OCI-LY7 (cell line): ENCODE results near the gene ANK3. TPM values are rescaled to one million over a fixed set of nuclear protein-coding genes. Genes with fewer than 3 reads are reported as not detected.
A peak's percentile ranks its signal among the peaks of the same experiment; 100 is the strongest.

Experiments used
- BruUV-seq: library from RNA; stranded (reverse); fragments of 400-500 nt; replicated peaks from 2 replicates; lab custom pipeline; 2021; lab: Mats Ljungman, UMichigan
- CTCF ChIA-PET: fragments of 300-600 bp; sonication (Branson Sonifier 250); formaldehyde crosslinking; loops from one replicate; lab custom pipeline; 2022; ENCODE audit warnings: antibody characterized with exemption; ENCODE audit not compliant: unreplicated experiment; lab: Charles Lee
- POLR2A ChIA-PET: fragments of 300-600 bp; sonication (Branson Sonifier 250); formaldehyde crosslinking; loops from one replicate; lab custom pipeline; 2022; ENCODE audit warnings: antibody characterized with exemption; lab: Charles Lee
- DNase-seq: peaks from one replicate; pipeline ENCODE4 v3.0.0-alpha.2; 2015; ENCODE audit warnings: low spot score
- H2AFZ ChIP-seq: fragments of 200-600 bp; sonication (generic), shearing (Covaris generic); 2 replicates; pipeline ENCODE4 v1.6.1; 2014; ENCODE audit warnings: mild to moderate bottlenecking, antibody characterized with exemption, low read length, moderate library complexity
- H3K27ac ChIP-seq: fragments of 200-600 bp; sonication (generic); 2 replicates; pipeline ENCODE4 v1.5.1; 2014; ENCODE audit warnings: mixed run types, low read depth, mild to moderate bottlenecking, moderate library complexity, low read length, inconsistent platforms; ENCODE audit not compliant: poor library complexity, severe bottlenecking
- H3K36me3 ChIP-seq: fragments of 200-600 bp; sonication (generic); 2 replicates; pipeline ENCODE4 v1.6.1; 2014; ENCODE audit warnings: mild to moderate bottlenecking, antibody characterized with exemption, low read length, moderate library complexity, mixed read lengths; ENCODE audit not compliant: insufficient read depth
- H3K4me1 ChIP-seq: fragments of 200-600 bp; sonication (generic); 2 replicates; pipeline ENCODE4 v1.5.1; 2014; ENCODE audit warnings: mild to moderate bottlenecking, low read length; ENCODE audit not compliant: insufficient read depth, poor library complexity, severe bottlenecking
- H3K4me2 ChIP-seq: fragments of 200-600 bp; sonication (generic); 2 replicates; pipeline ENCODE4 v1.6.1; 2014; ENCODE audit warnings: mild to moderate bottlenecking, low read length
- H3K4me3 ChIP-seq: fragments of 200-600 bp; sonication (generic); 2 replicates; pipeline ENCODE4 v1.5.1; 2014; ENCODE audit warnings: mild to moderate bottlenecking, low read depth, low read length; ENCODE audit not compliant: poor library complexity, severe bottlenecking
- H3K79me2 ChIP-seq: fragments of 200-600 bp; sonication (generic); 2 replicates; pipeline ENCODE4 v1.6.1; 2016; ENCODE audit warnings: low read depth, mild to moderate bottlenecking, low read length, moderate library complexity, mixed read lengths; ENCODE audit not compliant: insufficient read depth
- H3K9me2 ChIP-seq: fragments of 200-600 bp; sonication (generic); 2 replicates; pipeline ENCODE4 v1.6.1; 2016; ENCODE audit warnings: mild to moderate bottlenecking, low read length, mixed read lengths; ENCODE audit not compliant: insufficient read depth
- H3K9me3 ChIP-seq: fragments of 200-600 bp; sonication (generic); 2 replicates; pipeline ENCODE4 v1.6.1; 2014; ENCODE audit warnings: mild to moderate bottlenecking, mixed run types, low read length, mixed read lengths
- H4K20me1 ChIP-seq: fragments of 200-600 bp; sonication (generic); 2 replicates; pipeline ENCODE4 v1.6.1; 2014; ENCODE audit warnings: mild to moderate bottlenecking, antibody characterized with exemption, low read length, moderate library complexity, mixed read lengths; ENCODE audit not compliant: insufficient read depth
- CTCF ChIP-seq: fragments of 200-600 bp; sonication (generic); conservative IDR thresholded peaks from 2 replicates; pipeline ENCODE4 v1.5.1; 2014; ENCODE audit warnings: mild to moderate bottlenecking, antibody characterized with exemption, low read length, moderate library complexity, mixed read lengths
- EZH2phosphoT487 ChIP-seq: fragments of 200-600 bp; sonication (generic); IDR thresholded peaks from 2 replicates; pipeline ENCODE4 v1.6.1; 2018; ENCODE audit warnings: low read depth, borderline replicate concordance, mild to moderate bottlenecking, mixed run types, antibody characterized with exemption, low read length, moderate library complexity, mixed read lengths
- intact Hi-C: fragments of 100-400 bp; cut with micrococcal nuclease; formaldehyde crosslinking; loops from one replicate; pipeline ENCODE4 v1.10.0; 2022; ENCODE audit not compliant: unreplicated experiment
- total RNA-seq, 2 experiments: library from RNA; depleted of rRNA in 1 of 2; stranded (reverse); fragments of >200 nt in 1 of 2; shearing (Covaris generic) in 1 of 2; gene quantifications; 2 replicates each; pipeline ENCODE4 v1.2.3, GENCODE V29; 2014 to 2022

Gene ANK3
- total RNA-seq, 2 experiments from 2014 or later: 0.13 to 0.49 TPM

DNA sequence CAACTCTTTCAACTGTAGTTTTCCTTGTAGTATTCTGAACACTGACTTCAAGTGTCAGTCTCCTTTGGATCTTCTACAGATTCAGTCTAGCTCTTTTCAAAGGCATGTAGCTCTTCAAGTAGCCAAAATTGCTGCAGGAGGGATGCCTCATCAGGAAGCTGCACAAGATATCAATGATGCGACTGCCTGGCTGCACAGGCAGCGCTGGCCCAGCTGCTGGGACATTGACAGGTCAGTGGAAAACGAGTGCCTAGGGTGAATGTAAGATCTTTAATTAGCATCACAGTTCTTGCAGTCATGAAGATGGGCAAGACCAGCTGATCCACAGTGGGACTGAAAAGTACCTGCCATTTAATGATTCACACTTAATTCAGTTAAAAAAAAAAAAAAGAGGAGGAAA is 167.6 kb downstream of the ANK3 start:
- H3K9me2 ChIP-seq: no peaks in the 10 kb centered on the region
- CTCF ChIA-PET: no interaction called here

GRCh38 chr10:60212195-60212594 is 177.5 kb downstream of the ANK3 start:
- Histone ChIP-seq H2AFZ (peak overlapping the region; percentile 57; the same call in 1 of the 2 replicates), H3K9me3 (no peaks in the 10 kb centered on the region), H3K4me3 (no peak overlapping the region), H3K36me3 (no peaks in the 10 kb centered on the region), H3K4me1 (peaks cover 22% of the 10 kb centered on the region), H3K9me2 (no peaks in the 10 kb centered on the region), H3K27ac (no peak overlapping the region), H3K79me2 (no peaks in the 10 kb centered on the region), H3K4me2 (no peak overlapping the region), H4K20me1 (no peaks in the 10 kb centered on the region)
- DNase-seq: no peak
- no peak for TF ChIP-seq EZH2phosphoT487
- TF ChIP-seq CTCF: no peak
- CTCF ChIA-PET: interaction anchor here (0.5 to 0.9 kb wide), 2 partner anchors 19 to 1179 kb away, joined by 3 to 4 read pairs; no protein-coding TSS in a partner anchor
- POLR2A ChIA-PET: interaction anchor here (0.6 to 2.1 kb wide), 19 partner anchors 9 to 1705 kb away, joined by 3 to 25 read pairs (median 5); no protein-coding TSS in a partner anchor
- no TSS peak for BruUV-seq
- intact Hi-C loops: no loop called here

More for the DNA sequence above, 167.6 kb downstream of the ANK3 start:
- intact Hi-C loops: no loop called here
- no TSS peak for BruUV-seq
- Histone ChIP-seq H3K4me1 (no peaks in the 10 kb centered on the region), H4K20me1 (no peaks in the 10 kb centered on the region), H3K4me3 (no peak overlapping the region), H3K9me3 (no peaks in the 10 kb centered on the region), H3K36me3 (no peaks in the 10 kb centered on the region), H3K27ac (no peak overlapping the region), H2AFZ (no peak overlapping the region), H3K79me2 (no peaks in the 10 kb centered on the region), H3K4me2 (no peak overlapping the region)
- no peak for DNase-seq
- TF ChIP-seq EZH2phosphoT487: no peak
- no peak for TF ChIP-seq CTCF
- POLR2A ChIA-PET: interaction anchor here (0.7 to 1.2 kb wide), 6 partner anchors 8 to 1132 kb away, joined by 3 to 12 read pairs (median 4); no protein-coding TSS in a partner anchor

GRCh38 chr10:60209874-60210570 is 179.7 kb downstream of the ANK3 start:
- peak overlapping the region; percentile 94 for H2AFZ ChIP-seq
- TF ChIP-seq CTCF (no peak), EZH2phosphoT487 (no peak)
- no peaks in the 10 kb centered on the region for H3K9me2 ChIP-seq
- ChIA-PET CTCF (interaction anchor here (0.6 to 1.8 kb wide), 3 partner anchors 10 to 28 kb away, joined by 3 to 7 read pairs (median 4); no protein-coding TSS in a partner anchor), POLR2A (interaction anchor here (0.6 to 2.7 kb wide), 19 partner anchors 10 to 544 kb away, joined by 3 to 10 read pairs (median 3); partner anchors contain the start of gene CCDC6)
- H4K20me1 ChIP-seq: no peaks in the 10 kb centered on the region
- no peak overlapping the region for H3K4me3 ChIP-seq
- no peaks in the 10 kb centered on the region for H3K79me2 ChIP-seq
- H3K4me2 ChIP-seq: peak overlapping the region; percentile 37
- H3K36me3 ChIP-seq: no peaks in the 10 kb centered on the region
- no TSS peak for BruUV-seq
- DNase-seq: no peak
- no peaks in the 10 kb centered on the region for H3K9me3 ChIP-seq
- intact Hi-C loops: loop anchor here (2.0 to 10.0 kb wide), 3 partner anchors 27 to 305 kb away; partner anchors contain the start of gene CCDC6
- peaks cover 22% of the 10 kb centered on the region for H3K4me1 ChIP-seq
- H3K27ac ChIP-seq: no peak overlapping the region
